Heart left ventricle (tissue), 13 donors: Measurements from ENCODE around the gene EIF4G3.

Source experiments
- POLR2A ChIP-seq, 2 donors: fragments of 450-650 bp; IDR thresholded peaks; one replicate each; pipeline ENCODE4 v1.6.1; 2017; ENCODE audit warnings: antibody characterized with exemption in 2 of 2, mild to moderate bottlenecking in 2 of 2, moderate library complexity in 2 of 2
- TF ChIP-seq, protein P1 (sequence below), 12 donors: fragments of 200-600 bp; sonication (generic) in 4 of 12; IDR thresholded peaks; one replicate each; pipeline versions ENCODE4 v1.5.0 to v1.8.0; 2018 to 2022; ENCODE audit warnings: antibody characterized with exemption in 12 of 12, mild to moderate bottlenecking in 5 of 12
- donor health status: ischemic (EF 13 %, LVEDD 7.1; RV severe dilation, severe dysfunction).
- donor health status: DM: no; HTN: yes; CAD: no.
- donor health status: DM: no; HTN: no; CAD: no.
- donor health status: ischemic (EF 25% LVEDD 6.9; RV normal size, moderate dysfunction).
- donor health status: ischemic (EF 25% LVEDD 5.7; RV mildly dilated, moderate dysfunction).
- donor health status: ischemic (EF 35%, LVEDD 5.7; RV mildly dilated, moderate dysfunction).
- donor health status: nonischemic (EF 11% LVEDD 7.7; RV severe dilation, severe dysfunction).
- donor health status: DM: yes; HTN: yes; CAD: no.
- donor health status: PGD.
- donor health status: ischemic (EF 29% LVEDD 5.4; RV normal size, mild dysfunction).
- donor health status: nonischemic (EF 23%, LVEDD 6.1; RV moderate dilation, normal function).

GRCh38 chr1:21067551-21068227 lies 109.0 kb downstream of the EIF4G3 start:
- TF ChIP-seq, protein P1, sequence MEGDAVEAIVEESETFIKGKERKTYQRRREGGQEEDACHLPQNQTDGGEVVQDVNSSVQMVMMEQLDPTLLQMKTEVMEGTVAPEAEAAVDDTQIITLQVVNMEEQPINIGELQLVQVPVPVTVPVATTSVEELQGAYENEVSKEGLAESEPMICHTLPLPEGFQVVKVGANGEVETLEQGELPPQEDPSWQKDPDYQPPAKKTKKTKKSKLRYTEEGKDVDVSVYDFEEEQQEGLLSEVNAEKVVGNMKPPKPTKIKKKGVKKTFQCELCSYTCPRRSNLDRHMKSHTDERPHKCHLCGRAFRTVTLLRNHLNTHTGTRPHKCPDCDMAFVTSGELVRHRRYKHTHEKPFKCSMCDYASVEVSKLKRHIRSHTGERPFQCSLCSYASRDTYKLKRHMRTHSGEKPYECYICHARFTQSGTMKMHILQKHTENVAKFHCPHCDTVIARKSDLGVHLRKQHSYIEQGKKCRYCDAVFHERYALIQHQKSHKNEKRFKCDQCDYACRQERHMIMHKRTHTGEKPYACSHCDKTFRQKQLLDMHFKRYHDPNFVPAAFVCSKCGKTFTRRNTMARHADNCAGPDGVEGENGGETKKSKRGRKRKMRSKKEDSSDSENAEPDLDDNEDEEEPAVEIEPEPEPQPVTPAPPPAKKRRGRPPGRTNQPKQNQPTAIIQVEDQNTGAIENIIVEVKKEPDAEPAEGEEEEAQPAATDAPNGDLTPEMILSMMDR (IDR thresholded peaks at IDR 0.05): no peak
- no peak for TF ChIP-seq POLR2A (IDR thresholded peaks at IDR 0.05)
